HEK293 (cell line): ENCODE measurements around the gene LCN12.

ENCODE experiments used
- CTCF ChIA-PET: fragments of 350-600 bp; formaldehyde crosslinking; extraction: SDS; loops from one replicate; lab custom pipeline; 2021; ENCODE audit warnings: antibody characterized with exemption; lab: Yijun Ruan, JAX
- POLR2A ChIA-PET: fragments of 300-600 bp; formaldehyde crosslinking; extraction: SDS; loops from one replicate; lab custom pipeline; 2020; ENCODE audit warnings: antibody characterized with exemption, inconsistent platforms; lab: Yijun Ruan, JAX
- H3K27ac ChIP-seq: fragments of 200-500 bp; sonication (Bioruptor generic); 2 replicates; pipeline ENCODE4 v1.5.1; 2014; ENCODE audit warnings: low read depth, low read length, control low read depth, inconsistent platforms; ENCODE audit errors: extremely low read depth
- H3K36me3 ChIP-seq, 2 experiments: fragments of 200-500 bp in 1 of 2; sonication (Bioruptor generic) in 1 of 2; 1 replicate in 1 of 2; 2 replicates in 1 of 2; pipeline ENCODE4 v1.5.1; 2014 to 2017; ENCODE audit warnings: inconsistent platforms in 2 of 2, low read length in 2 of 2; ENCODE audit not compliant: control insufficient read depth in 2 of 2, insufficient read depth in 1 of 2
- H3K4me1 ChIP-seq: fragments of 200-500 bp; sonication (Bioruptor generic); 2 replicates; pipeline ENCODE4 v1.5.1; 2014; ENCODE audit warnings: mild to moderate bottlenecking, low read length, inconsistent platforms; ENCODE audit not compliant: control insufficient read depth, insufficient read depth
- H3K4me3 ChIP-seq: 2 replicates; pipeline ENCODE4 v1.5.1; 2011; ENCODE audit warnings: low read depth, mild to moderate bottlenecking, control low read depth, low read length, moderate library complexity
- H3K9me3 ChIP-seq: fragments of 200-500 bp; sonication (Bioruptor generic); 2 replicates; pipeline ENCODE4 v1.5.1; 2014; ENCODE audit warnings: low read depth, low read length, inconsistent platforms; ENCODE audit not compliant: control insufficient read depth, insufficient read depth
- BCL6B ChIP-seq: fragments of 450-650 bp; formaldehyde crosslinking; IDR thresholded peaks from 2 replicates; pipeline ENCODE4 v1.5.1; 2017; ENCODE audit warnings: missing biosample characterization, missing genetic modification characterization
- ELK4 ChIP-seq: IDR thresholded peaks from 2 replicates; pipeline ENCODE4 v1.6.1; 2011; ENCODE audit warnings: mild to moderate bottlenecking, low read depth, low read length, borderline replicate concordance
- GLIS2 ChIP-seq: fragments of 450-650 bp; formaldehyde crosslinking; IDR thresholded peaks from 2 replicates; pipeline ENCODE4 v1.5.1; 2016; ENCODE audit warnings: missing biosample characterization, missing genetic modification characterization
- KLF8 ChIP-seq: fragments of 450-650 bp; formaldehyde crosslinking; IDR thresholded peaks from 2 replicates; pipeline ENCODE4 v1.5.1; 2016; ENCODE audit warnings: missing biosample characterization, missing genetic modification characterization
- OSR2 ChIP-seq: fragments of 450-650 bp; formaldehyde crosslinking; IDR thresholded peaks from 2 replicates; pipeline ENCODE4 v1.5.1; 2016; ENCODE audit warnings: missing biosample characterization, missing genetic modification characterization
- PRDM10 ChIP-seq: fragments of 450-650 bp; formaldehyde crosslinking; IDR thresholded peaks from 2 replicates; pipeline ENCODE4 v1.5.1; 2016; ENCODE audit warnings: missing biosample characterization, missing genetic modification characterization
- SCRT1 ChIP-seq: fragments of 450-650 bp; formaldehyde crosslinking; IDR thresholded peaks from 2 replicates; pipeline ENCODE4 v1.5.1; 2016; ENCODE audit warnings: missing biosample characterization, missing genetic modification characterization, borderline replicate concordance
- TRIM28 ChIP-seq: IDR thresholded peaks from 2 replicates; pipeline ENCODE4 v1.6.1; 2011; ENCODE audit warnings: low read length, control low read depth, borderline replicate concordance
- ZBTB11 ChIP-seq: fragments of 450-650 bp; formaldehyde crosslinking; conservative IDR thresholded peaks from 2 replicates; pipeline ENCODE4 v1.5.1; 2016; ENCODE audit warnings: low read depth, missing biosample characterization, missing genetic modification characterization
- ZBTB20 ChIP-seq: fragments of 450-650 bp; formaldehyde crosslinking; IDR thresholded peaks from 2 replicates; pipeline ENCODE4 v1.5.1; 2016; ENCODE audit warnings: missing biosample characterization, missing genetic modification characterization
- ZFP3 ChIP-seq: fragments of 450-650 bp; formaldehyde crosslinking; IDR thresholded peaks from 2 replicates; pipeline ENCODE4 v1.5.1; 2016; ENCODE audit warnings: low read depth, missing biosample characterization, missing genetic modification characterization
- ZFP37 ChIP-seq: fragments of 450-650 bp; formaldehyde crosslinking; IDR thresholded peaks from 2 replicates; pipeline ENCODE4 v1.5.1; 2016; ENCODE audit warnings: missing biosample characterization, missing genetic modification characterization
- ZFP69B ChIP-seq: fragments of 450-650 bp; formaldehyde crosslinking; IDR thresholded peaks from 2 replicates; pipeline ENCODE4 v1.5.1; 2016; ENCODE audit warnings: missing biosample characterization, missing genetic modification characterization
- ZNF211 ChIP-seq: fragments of 450-650 bp; formaldehyde crosslinking; IDR thresholded peaks from 2 replicates; pipeline ENCODE4 v1.5.1; 2016; ENCODE audit warnings: low read depth, missing biosample characterization, missing genetic modification characterization
- ZNF292 ChIP-seq: fragments of 450-650 bp; formaldehyde crosslinking; IDR thresholded peaks from 2 replicates; pipeline ENCODE4 v1.5.1; 2016; ENCODE audit warnings: low read depth, missing biosample characterization, missing genetic modification characterization, borderline replicate concordance
- ZNF555 ChIP-seq: fragments of 450-650 bp; formaldehyde crosslinking; conservative IDR thresholded peaks from 2 replicates; pipeline ENCODE4 v1.5.1; 2017; ENCODE audit warnings: missing biosample characterization, mild to moderate bottlenecking, missing genetic modification characterization, inconsistent platforms
- ZNF558 ChIP-seq: fragments of 450-650 bp; formaldehyde crosslinking; IDR thresholded peaks from 2 replicates; pipeline ENCODE4 v1.5.1; 2016; ENCODE audit warnings: missing biosample characterization, missing genetic modification characterization
- ZNF791 ChIP-seq: fragments of 450-650 bp; formaldehyde crosslinking; IDR thresholded peaks from 2 replicates; pipeline ENCODE4 v1.5.1; 2016; ENCODE audit warnings: missing biosample characterization, missing genetic modification characterization
- ZNF837 ChIP-seq: fragments of 450-650 bp; formaldehyde crosslinking; IDR thresholded peaks from 2 replicates; pipeline ENCODE4 v1.5.1; 2016; ENCODE audit warnings: missing biosample characterization, missing genetic modification characterization
- ZSCAN16 ChIP-seq: fragments of 450-650 bp; formaldehyde crosslinking; IDR thresholded peaks from 2 replicates; pipeline ENCODE4 v1.5.1; 2016; ENCODE audit warnings: missing biosample characterization, missing genetic modification characterization
- ZXDB ChIP-seq: fragments of 450-650 bp; formaldehyde crosslinking; IDR thresholded peaks from 2 replicates; pipeline ENCODE4 v1.5.1; 2016; ENCODE audit warnings: missing biosample characterization, missing genetic modification characterization

LCN12 gene

GRCh38 chr9:136923881-136924280 is 28.2 kb upstream of the LCN12 start:
- H3K4me1 ChIP-seq = no peaks in the 10 kb centered on the region
- H3K9me3 ChIP-seq = no peaks in the 10 kb centered on the region
- no peak for TF ChIP-seq GLIS2 (tag by site-specific recombination)
- TF ChIP-seq, all 188 proteins: peak for 0
- ChIA-PET POLR2A (no interaction called here), CTCF (interaction anchor here (0.7 kb wide), 1 partner anchor 8 kb away, joined by 3 read pairs; no protein-coding TSS in a partner anchor)
- Histone ChIP-seq H3K27ac (no peak overlapping the region), H3K4me3 (no peak overlapping the region), H3K36me3 (peaks cover 0 to 72% of the 10 kb centered on the region in 2 experiments; a peak in 2 of 3 replicates)

GRCh38 chr9:136925414-136926153 is 26.5 kb upstream of the LCN12 start:
- TF ChIP-seq ZFP37 (tag by site-specific recombination) (no peak), KLF8 (tag by site-specific recombination) (no peak), ZBTB20 (tag by site-specific recombination) (no peak), ZBTB11 (tag by site-specific recombination) (no peak), ZXDB (tag by site-specific recombination) (no peak), ZNF292 (no peak), ZFP3 (tag by site-specific recombination) (no peak), ZFP69B (tag by site-specific recombination) (no peak), ZNF837 (no peak), BCL6B (tag by site-specific recombination) (no peak), ZNF211 (tag by site-specific recombination) (no peak), ELK4 (no peak), PRDM10 (tag by site-specific recombination) (no peak), ZNF791 (tag by site-specific recombination) (no peak), ZNF555 (no peak), SCRT1 (tag by site-specific recombination) (no peak), TRIM28 (no peak), OSR2 (tag by site-specific recombination) (no peak), ZSCAN16 (tag by site-specific recombination) (no peak), ZNF558 (tag by site-specific recombination) (no peak)
- ChIA-PET POLR2A (no interaction called here), CTCF (interaction anchor here (1.0 kb wide), 1 partner anchor 148 kb away, joined by 3 read pairs; no protein-coding TSS in a partner anchor)
- no peak overlapping the region for H3K27ac ChIP-seq
- H3K4me1 ChIP-seq = no peaks in the 10 kb centered on the region
- no peak overlapping the region for H3K4me3 ChIP-seq
- H3K9me3 ChIP-seq = no peaks in the 10 kb centered on the region
- H3K36me3 ChIP-seq = peaks cover 5 to 64% of the 10 kb centered on the region in 2 experiments; a peak in 2 of 3 replicates
